Calu3 (cell line): ENCODE results near the gene SRP68. TPM values are rescaled to one million over a fixed set of nuclear protein-coding genes. Genes with fewer than 3 reads are reported as not detected.

Source experiments
- BruUV-seq: library from RNA; stranded (reverse); fragments of 400-500 nt; replicated peaks from 2 replicates; lab custom pipeline; 2021; lab: Mats Ljungman, UMichigan
- CTCF ChIA-PET: fragments of 300-600 bp; sonication (Branson Sonifier 250); formaldehyde crosslinking; loops from one replicate; lab custom pipeline; 2022; ENCODE audit warnings: antibody characterized with exemption; lab: Charles Lee
- DNase-seq: peaks from one replicate; pipeline ENCODE4 v3.0.0; 2022
- H3K27ac Mint-ChIP-seq: one replicate; pipeline ENCODE4 v1.8.0; 2022; ENCODE audit warnings: mixed read lengths; ENCODE audit not compliant: unreplicated experiment
- H3K27me3 Mint-ChIP-seq: one replicate; pipeline ENCODE4 v1.8.0; 2022; ENCODE audit warnings: mixed read lengths; ENCODE audit not compliant: unreplicated experiment
- H3K36me3 Mint-ChIP-seq: one replicate; pipeline ENCODE4 v1.8.0; 2022; ENCODE audit warnings: mild to moderate bottlenecking, moderate library complexity, mixed read lengths; ENCODE audit not compliant: insufficient read depth, unreplicated experiment
- H3K4me1 Mint-ChIP-seq: one replicate; pipeline ENCODE4 v1.8.0; 2022; ENCODE audit warnings: mild to moderate bottlenecking, low read depth, mixed read lengths; ENCODE audit not compliant: unreplicated experiment
- H3K4me3 Mint-ChIP-seq: one replicate; pipeline ENCODE4 v1.8.0; 2022; ENCODE audit warnings: mild to moderate bottlenecking, low read depth, moderate library complexity, mixed read lengths; ENCODE audit not compliant: unreplicated experiment
- H3K9me3 Mint-ChIP-seq: one replicate; pipeline ENCODE4 v1.8.0; 2022; ENCODE audit warnings: low read depth, mixed read lengths; ENCODE audit not compliant: unreplicated experiment
- CTCF ChIP-seq: fragments of 200-600 bp; IDR thresholded peaks from one replicate; pipeline ENCODE4 v1.8.0; 2022; ENCODE audit warnings: antibody characterized with exemption; ENCODE audit not compliant: unreplicated experiment
- intact Hi-C: fragments of 100-400 bp; cut with micrococcal nuclease; formaldehyde crosslinking; loops from one replicate; pipeline ENCODE4 v1.10.0; 2022; ENCODE audit not compliant: unreplicated experiment
- total RNA-seq: library from RNA; stranded (reverse); gene quantifications from 2 replicates; pipeline ENCODE4 v1.2.3, GENCODE V29; 2022

Gene SRP68
- total RNA-seq, 1 experiment from 2014 or later: 80.7 TPM

- Mint-ChIP-seq H3K27ac (peak overlapping the region; percentile 71), H3K4me3 (peak overlapping the region; percentile 97), H3K4me1 (peaks cover 23% of the 10 kb centered on the region), H3K36me3 (peaks cover 47% of the 10 kb centered on the region), H3K27me3 (no peaks in the 10 kb centered on the region), H3K9me3 (no peaks in the 10 kb centered on the region)
- intact Hi-C loops: loop anchor here (5.0 kb wide), 1 partner anchor 46 kb away; the partner anchor contains the start of genes GALR2 and SRP68
- CTCF ChIA-PET: interaction anchor here (1.8 kb wide), 1 partner anchor 25 kb away, joined by 3 read pairs; no protein-coding TSS in a partner anchor
- DNase-seq: no peak
- TSS peak; percentile 51 for BruUV-seq
- TF ChIP-seq CTCF: no peak
Observed at GRCh38 chr17:76026714-76027158, 45.6 kb downstream of the SRP68 start.

DNA sequence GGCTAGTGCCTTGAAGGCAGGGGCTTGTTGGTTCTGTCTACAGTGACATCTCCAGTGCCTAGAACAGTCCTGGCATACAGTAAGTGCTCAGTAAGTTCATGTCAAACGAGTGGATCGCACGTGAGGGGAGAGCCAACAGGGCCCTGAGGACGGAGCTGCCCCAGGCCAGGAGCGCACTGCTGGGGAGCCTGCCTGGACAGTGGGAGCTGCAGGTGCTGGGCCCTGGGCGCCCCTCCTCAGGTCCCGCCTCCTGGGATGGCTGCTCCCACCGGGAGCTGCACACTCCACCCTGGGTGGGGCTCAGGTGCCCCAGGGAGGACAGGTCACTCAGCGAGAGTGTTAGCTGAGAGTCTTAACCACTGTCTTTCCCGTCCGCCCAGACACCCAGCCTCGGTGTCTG lies 47.0 kb downstream of the SRP68 start:
- TF ChIP-seq CTCF: no peak
- Mint-ChIP-seq H3K36me3 (peaks cover 47% of the 10 kb centered on the region), H3K27me3 (no peaks in the 10 kb centered on the region), H3K4me1 (peaks cover 23% of the 10 kb centered on the region), H3K4me3 (peak overlapping the region; percentile 97), H3K9me3 (no peaks in the 10 kb centered on the region), H3K27ac (no peak overlapping the region)
- intact Hi-C loops: loop anchor here (5.0 kb wide), 1 partner anchor 47 kb away; the partner anchor contains the start of genes GALR2 and SRP68
- no peak for DNase-seq
- CTCF ChIA-PET: interaction anchor here (0.7 to 1.0 kb wide), 3 partner anchors 11 to 213 kb away, joined by 5 read pairs; no protein-coding TSS in a partner anchor
- no TSS peak for BruUV-seq

- Mint-ChIP-seq H3K4me1 (peaks cover 16% of the 10 kb centered on the region), H3K4me3 (peak overlapping the region; percentile 97), H3K27ac (no peak overlapping the region), H3K27me3 (no peaks in the 10 kb centered on the region), H3K36me3 (peaks cover 48% of the 10 kb centered on the region), H3K9me3 (no peaks in the 10 kb centered on the region)
- no peak for TF ChIP-seq CTCF
- BruUV-seq: no TSS peak
- intact Hi-C loops: no loop called here
- no peak for DNase-seq
- CTCF ChIA-PET: interaction anchor here (0.5 to 1.0 kb wide), 2 partner anchors 10 to 655 kb away, joined by 3 read pairs; no protein-coding TSS in a partner anchor
Observed at GRCh38 chr17:76024353-76024752, 48.0 kb downstream of the SRP68 start.

DNA sequence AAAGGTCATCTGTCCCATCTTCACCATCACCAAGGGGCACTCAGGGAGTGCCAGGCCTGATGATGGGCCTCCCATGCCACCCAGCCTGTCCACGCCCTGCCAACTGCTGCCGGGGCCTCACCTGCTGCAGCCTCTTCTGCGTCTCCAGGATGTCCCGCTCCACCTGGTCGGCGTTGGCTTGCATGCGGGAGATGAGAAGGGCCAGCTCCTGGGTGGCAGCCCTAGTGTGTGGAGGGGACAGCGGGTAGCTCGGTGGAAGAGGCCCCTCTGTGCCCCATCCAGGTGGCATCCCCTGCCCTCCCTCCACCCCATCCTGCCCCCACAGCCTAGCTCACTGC lies 48.4 kb downstream of the SRP68 start:
- H3K4me3 Mint-ChIP-seq: no peak overlapping the region
- H3K4me1 Mint-ChIP-seq: peaks cover 12% of the 10 kb centered on the region
- no peak for DNase-seq
- CTCF ChIA-PET: interaction anchor here (0.5 to 1.0 kb wide), 2 partner anchors 10 to 655 kb away, joined by 3 read pairs; no protein-coding TSS in a partner anchor
- no peak overlapping the region for H3K27ac Mint-ChIP-seq
- peaks cover 48% of the 10 kb centered on the region for H3K36me3 Mint-ChIP-seq
- intact Hi-C loops: no loop called here
- no peak for TF ChIP-seq CTCF
- no TSS peak for BruUV-seq
- H3K9me3 Mint-ChIP-seq: no peaks in the 10 kb centered on the region
- H3K27me3 Mint-ChIP-seq: no peaks in the 10 kb centered on the region
